Breast epithelium (tissue), 4 donors: ENCODE measurements around the gene NLRP9. TPM values are rescaled to one million over a fixed set of nuclear protein-coding genes. Genes with fewer than 3 reads are reported as not detected.
"Not testable (repeated sequence)": the region's sequence is repeated elsewhere in the genome, so short reads cannot be mapped to it uniquely, and the experiment has no call there.

ENCODE experiments used
- DNase-seq, 2 donors: peaks; one replicate each; pipeline ENCODE4 v3.0.0-alpha.2; 2019; ENCODE audit warnings: low spot score in 2 of 2
- H3K27ac ChIP-seq, 2 donors: fragments of 200-600 bp; sonication (generic) in 1 of 2; one replicate each; pipeline ENCODE4 v1.5.1; 2016 to 2019; ENCODE audit warnings: mild to moderate bottlenecking in 1 of 2
- H3K27me3 ChIP-seq, 2 donors: fragments of 200-600 bp; sonication (generic) in 1 of 2; one replicate each; pipeline versions ENCODE4 v1.5.1 to v1.6.0; 2017 to 2019; ENCODE audit warnings: control low read depth in 1 of 2, mild to moderate bottlenecking in 1 of 2
- H3K36me3 ChIP-seq: fragments of 200-600 bp; one replicate; pipeline ENCODE4 v1.5.1; 2019
- H3K4me1 ChIP-seq, 2 donors: fragments of 200-600 bp; sonication (generic); one replicate each; pipeline ENCODE4 v1.5.1; 2016 to 2019; ENCODE audit warnings: control low read depth in 1 of 2
- H3K4me3 ChIP-seq, 3 donors: fragments of 200-600 bp; sonication (generic); 1 replicate in 2 of 3; 2 replicates in 1 of 3; pipeline ENCODE4 v1.5.1; 2016 to 2019; ENCODE audit warnings: mild to moderate bottlenecking in 3 of 3, moderate library complexity in 2 of 3
- H3K9me3 ChIP-seq, 2 donors: fragments of 200-600 bp; sonication (generic) in 1 of 2; one replicate each; pipeline ENCODE4 v1.5.1; 2016 to 2019; ENCODE audit warnings: control low read depth in 1 of 2
- POLR2A ChIP-seq: fragments of 450-650 bp; IDR thresholded peaks from one replicate; pipeline ENCODE4 v1.6.1; 2016; ENCODE audit warnings: antibody characterized with exemption, mild to moderate bottlenecking, moderate library complexity
- POLR2AphosphoS5 ChIP-seq, 3 donors: sonication (generic); formaldehyde crosslinking; IDR thresholded peaks; one replicate each; pipeline ENCODE4 v1.6.1; 2017; ENCODE audit warnings: antibody characterized with exemption in 3 of 3
- intact Hi-C: fragments of 100-400 bp; cut with DNase I; formaldehyde crosslinking; loops from one replicate; pipeline ENCODE4 v1.15.1; 2023; ENCODE audit warnings: low total_unique reads
- total RNA-seq, 3 donors: library from RNA; depleted of rRNA; stranded (reverse); fragments of >200 nt; gene quantifications; one replicate each; pipeline ENCODE4 v1.1.0, GENCODE V29; 2016
- TF ChIP-seq, protein P1 (sequence below), 3 donors: fragments of 450-650 bp; IDR thresholded peaks; one replicate each; pipeline ENCODE4 v1.5.1; 2016 to 2017; ENCODE audit warnings: antibody characterized with exemption in 3 of 3, mild to moderate bottlenecking in 3 of 3, moderate library complexity in 3 of 3

Gene NLRP9
- total RNA-seq, 3 donors from 2014 or later: not detected

DNA sequence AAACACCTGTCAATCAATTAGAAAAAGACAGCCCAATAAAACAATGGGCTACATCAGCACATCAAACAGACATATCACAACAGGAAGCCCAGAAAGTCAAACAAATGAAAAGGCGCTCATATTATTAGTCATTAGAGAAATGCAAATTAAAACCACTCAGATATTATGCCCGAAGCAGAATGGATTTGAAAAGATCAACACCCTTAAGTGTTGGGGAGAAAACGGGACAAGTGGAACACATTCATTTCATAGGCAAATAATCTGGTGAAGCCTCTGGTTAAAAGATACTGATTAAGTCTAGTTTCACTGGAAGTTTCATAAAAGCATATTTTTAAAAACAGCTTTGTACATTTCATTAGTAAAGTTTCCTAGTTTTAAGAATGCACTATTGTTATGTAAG, 17.4 kb downstream of the NLRP9 start:
- no peaks in the 10 kb centered on the region for H3K36me3 ChIP-seq
- no peak overlapping the region for H3K27ac ChIP-seq
- DNase-seq: no peak
- H3K9me3 ChIP-seq: peaks cover 0 to 19% of the 10 kb centered on the region in 2 donors
- TF ChIP-seq POLR2AphosphoS5 (IDR thresholded peaks at IDR 0.05) (no peak), POLR2A (no peak)
- TF ChIP-seq, protein P1, sequence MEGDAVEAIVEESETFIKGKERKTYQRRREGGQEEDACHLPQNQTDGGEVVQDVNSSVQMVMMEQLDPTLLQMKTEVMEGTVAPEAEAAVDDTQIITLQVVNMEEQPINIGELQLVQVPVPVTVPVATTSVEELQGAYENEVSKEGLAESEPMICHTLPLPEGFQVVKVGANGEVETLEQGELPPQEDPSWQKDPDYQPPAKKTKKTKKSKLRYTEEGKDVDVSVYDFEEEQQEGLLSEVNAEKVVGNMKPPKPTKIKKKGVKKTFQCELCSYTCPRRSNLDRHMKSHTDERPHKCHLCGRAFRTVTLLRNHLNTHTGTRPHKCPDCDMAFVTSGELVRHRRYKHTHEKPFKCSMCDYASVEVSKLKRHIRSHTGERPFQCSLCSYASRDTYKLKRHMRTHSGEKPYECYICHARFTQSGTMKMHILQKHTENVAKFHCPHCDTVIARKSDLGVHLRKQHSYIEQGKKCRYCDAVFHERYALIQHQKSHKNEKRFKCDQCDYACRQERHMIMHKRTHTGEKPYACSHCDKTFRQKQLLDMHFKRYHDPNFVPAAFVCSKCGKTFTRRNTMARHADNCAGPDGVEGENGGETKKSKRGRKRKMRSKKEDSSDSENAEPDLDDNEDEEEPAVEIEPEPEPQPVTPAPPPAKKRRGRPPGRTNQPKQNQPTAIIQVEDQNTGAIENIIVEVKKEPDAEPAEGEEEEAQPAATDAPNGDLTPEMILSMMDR (IDR thresholded peaks at IDR 0.05): no peak
- intact Hi-C loops: no loop called here
- peaks cover 0 to 21% of the 10 kb centered on the region in 2 donors for H3K27me3 ChIP-seq
- H3K4me1 ChIP-seq: no peaks in the 10 kb centered on the region
- no peak overlapping the region for H3K4me3 ChIP-seq

DNA sequence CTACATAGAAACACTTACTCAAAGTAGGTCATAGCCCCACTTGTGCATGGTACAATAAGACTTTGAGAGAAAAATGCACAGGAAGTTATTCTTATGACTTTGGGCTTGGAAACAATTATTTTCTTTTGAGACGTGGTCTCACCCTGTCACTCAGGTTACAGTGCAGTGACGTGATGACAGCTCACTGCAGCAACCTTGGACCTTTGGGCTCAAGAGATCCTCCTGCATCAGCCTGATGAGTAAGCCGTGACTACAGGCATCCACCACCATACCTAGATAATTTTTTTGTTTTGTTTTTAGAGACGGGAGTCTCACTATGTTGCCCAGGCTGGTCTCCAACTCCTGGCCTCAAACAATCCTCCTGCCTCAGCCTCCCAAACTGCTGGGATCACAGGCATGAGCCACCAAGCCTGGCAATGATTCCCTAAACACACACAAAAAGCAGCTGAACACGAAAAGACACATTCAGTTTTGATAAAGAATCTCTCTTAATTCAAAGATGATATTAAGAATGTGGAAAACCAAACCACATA, 17.9 kb downstream of the NLRP9 start:
- intact Hi-C loops: no loop called here
- Histone ChIP-seq H3K36me3 (no peaks in the 10 kb centered on the region), H3K27me3 (peaks cover 0 to 24% of the 10 kb centered on the region in 2 donors), H3K4me3 (no peak overlapping the region), H3K27ac (no peak overlapping the region), H3K4me1 (no peaks in the 10 kb centered on the region), H3K9me3 (peaks cover 0 to 19% of the 10 kb centered on the region in 2 donors)
- no peak for DNase-seq
- no peak for TF ChIP-seq POLR2A
- TF ChIP-seq, protein P1 (IDR thresholded peaks at IDR 0.05): no peak

DNA sequence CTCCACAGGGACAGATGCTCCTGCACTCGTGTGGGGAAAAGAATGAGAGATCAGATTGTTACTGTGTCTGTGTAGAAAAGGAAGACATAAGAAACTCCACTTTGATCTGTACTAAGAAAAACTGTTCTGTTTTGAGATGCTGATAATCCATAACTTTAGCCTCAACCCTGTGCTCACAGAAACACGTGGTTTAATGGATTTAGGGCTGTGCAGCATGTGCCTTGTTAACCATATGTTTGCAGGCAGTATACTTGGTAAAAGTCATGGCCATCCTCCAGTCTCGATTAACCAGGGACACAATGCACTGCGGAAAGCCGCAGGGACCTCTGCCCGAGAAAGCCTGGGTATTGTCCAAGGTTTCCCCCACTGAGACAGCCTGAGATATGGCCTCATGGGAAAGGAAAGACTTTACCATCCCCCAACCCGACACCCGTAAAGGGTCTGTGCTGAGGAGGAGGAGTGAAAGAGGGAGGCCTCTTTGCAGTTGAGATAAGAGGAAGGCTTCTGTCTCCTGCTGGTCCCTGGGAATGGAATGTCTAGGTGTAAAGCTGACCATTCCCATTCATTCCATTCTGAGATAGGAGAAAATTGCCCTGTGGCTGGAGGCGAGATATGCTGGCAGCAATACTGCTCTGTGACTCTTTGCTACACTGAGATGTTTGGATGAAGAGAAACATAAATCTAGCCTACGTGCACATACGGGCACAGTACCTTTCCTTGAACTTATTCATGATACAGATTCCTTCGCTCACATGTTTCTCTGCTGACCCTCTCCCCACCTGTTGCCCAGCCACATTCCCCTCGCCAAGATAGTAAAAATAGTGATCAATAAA, 20.1 kb downstream of the NLRP9 start:
- not testable (repeated sequence) for H3K4me1 ChIP-seq, H3K4me3 ChIP-seq, H3K36me3 ChIP-seq, H3K27ac ChIP-seq, DNase-seq
- peaks cover 0 to 19% of the 10 kb centered on the region in 2 donors for H3K9me3 ChIP-seq
- peaks cover 0 to 39% of the 10 kb centered on the region in 2 donors for H3K27me3 ChIP-seq
- intact Hi-C loops: loop anchor here (2.0 kb wide), 1 partner anchor 75 kb away; no protein-coding TSS in a partner anchor

DNA sequence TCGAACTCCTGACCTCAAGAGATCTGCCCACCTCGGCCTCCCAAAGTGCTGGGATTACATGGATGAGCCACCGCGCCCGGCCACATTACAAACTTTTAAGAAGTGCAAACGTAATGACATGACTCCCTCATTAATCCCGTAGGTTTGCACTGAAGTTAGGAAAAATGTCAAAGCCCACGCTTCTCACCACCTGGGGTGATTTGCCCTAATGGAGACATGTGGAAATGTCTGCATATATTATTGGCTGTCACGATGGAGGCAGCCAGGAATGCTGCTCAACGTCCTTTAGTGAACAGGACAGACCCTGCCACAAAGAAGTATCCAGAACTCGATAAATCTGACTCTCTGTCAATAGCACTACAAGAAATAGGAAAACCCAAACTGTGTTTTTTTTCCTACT, 21.0 kb downstream of the NLRP9 start:
- no peaks in the 10 kb centered on the region for H3K36me3 ChIP-seq
- DNase-seq: no peak
- H3K4me3 ChIP-seq: no peak overlapping the region
- no peak overlapping the region for H3K27ac ChIP-seq
- H3K9me3 ChIP-seq: peaks cover 0 to 19% of the 10 kb centered on the region in 2 donors
- TF ChIP-seq POLR2AphosphoS5 (IDR thresholded peaks at IDR 0.05) (no peak), POLR2A (no peak)
- TF ChIP-seq, protein P1 (IDR thresholded peaks at IDR 0.05): no peak
- H3K4me1 ChIP-seq: no peaks in the 10 kb centered on the region
- intact Hi-C loops: no loop called here
- peaks cover 0 to 39% of the 10 kb centered on the region in 2 donors for H3K27me3 ChIP-seq

- H3K27me3 ChIP-seq: peaks cover 0 to 46% of the 10 kb centered on the region in 2 donors
- TF ChIP-seq POLR2AphosphoS5 (IDR thresholded peaks at IDR 0.05): no peak
- TF ChIP-seq POLR2A: no peak
- TF ChIP-seq, protein P1 (IDR thresholded peaks at IDR 0.05): no peak
These were observed 21.7 kb downstream of the NLRP9 start for GRCh38 chr19:55716531-55716930.

More at GRCh38 chr19:55716531-55716930, 21.7 kb downstream of the NLRP9 start:
- no peak overlapping the region for H3K27ac ChIP-seq
- intact Hi-C loops: no loop called here
- H3K4me3 ChIP-seq: no peak overlapping the region
- no peaks in the 10 kb centered on the region for H3K36me3 ChIP-seq
- no peak for DNase-seq
- peaks cover 0 to 13% of the 10 kb centered on the region in 2 donors for H3K9me3 ChIP-seq
- no peaks in the 10 kb centered on the region for H3K4me1 ChIP-seq
